Measurements from ENCODE around the gene KLF1. TPM values are rescaled to one million over a fixed set of nuclear protein-coding genes. Genes with fewer than 3 reads are reported as not detected.
"Not testable (repeated sequence)": the region's sequence is repeated elsewhere in the genome, so short reads cannot be mapped to it uniquely, and the experiment has no call there.

Gene KLF1
- total RNA-seq, 1 experiment from 2014 or later, result 0.22 TPM

- Histone ChIP-seq H3K9me2 (ENCODE audit: insufficient read depth) (no peaks in the 10 kb centered on the region), H3F3A (ENCODE audit: insufficient read depth, low read depth) (peaks cover 9% of the 10 kb centered on the region; the same call in 1 of the 2 replicates), H3K4me3 (no peak overlapping the region), H3K36me3 (ENCODE audit: low read depth) (no peaks in the 10 kb centered on the region), H4K20me1 (ENCODE audit: insufficient read depth) (no peaks in the 10 kb centered on the region), H3K27ac (no peak overlapping the region), H3K9me3 (ENCODE audit: insufficient read depth, low read depth) (no peaks in the 10 kb centered on the region), H3K4me2 (no peak overlapping the region), H3K27me3 (ENCODE audit: insufficient read depth, low read depth) (no peaks in the 10 kb centered on the region), H3K4me1 (replicated peaks; ENCODE audit: insufficient read depth) (no peaks in the 10 kb centered on the region), H3K79me2 (ENCODE audit: low read depth) (no peaks in the 10 kb centered on the region), H2AFZ (no peak overlapping the region)
- DNase-seq, result no peak
- intact Hi-C loops (cut with micrococcal nuclease; ENCODE audit: unreplicated experiment), result no loop called here
- ChIA-PET CTCF (no interaction called here), POLR2A (ENCODE audit: unreplicated experiment) (no interaction called here)
- TF ChIP-seq EZH2 (IDR thresholded peaks at IDR 0.05; ENCODE audit: low read depth) (no peak), CTCF (conservative IDR thresholded peaks at IDR 0.05) (no peak)
- BruUV-seq (replicated peaks), result no TSS peak
Measured at GRCh38 chr19:12858041-12858928, 28.7 kb downstream of the KLF1 start.

GRCh38 chr19:12856653-12857052, 30.3 kb downstream of the KLF1 start:
- Histone ChIP-seq H3K27me3 (ENCODE audit: insufficient read depth, low read depth) (no peaks in the 10 kb centered on the region), H3K27ac (no peak overlapping the region), H3K4me3 (no peak overlapping the region), H4K20me1 (ENCODE audit: insufficient read depth) (no peaks in the 10 kb centered on the region), H3F3A (ENCODE audit: insufficient read depth, low read depth) (peaks cover 6% of the 10 kb centered on the region; the same call in 1 of the 2 replicates), H3K9me2 (ENCODE audit: insufficient read depth) (no peaks in the 10 kb centered on the region), H2AFZ (no peak overlapping the region), H3K79me2 (ENCODE audit: low read depth) (no peaks in the 10 kb centered on the region), H3K4me1 (replicated peaks; ENCODE audit: insufficient read depth) (no peaks in the 10 kb centered on the region), H3K36me3 (ENCODE audit: low read depth) (no peaks in the 10 kb centered on the region), H3K9me3 (ENCODE audit: insufficient read depth, low read depth) (no peaks in the 10 kb centered on the region), H3K4me2 (no peak overlapping the region)
- intact Hi-C loops (cut with micrococcal nuclease; ENCODE audit: unreplicated experiment), result no loop called here
- POLR2A ChIA-PET (ENCODE audit: unreplicated experiment), result no interaction called here
- TF ChIP-seq CTCF (conservative IDR thresholded peaks at IDR 0.05), result no peak
- no peak for TF ChIP-seq EZH2 (IDR thresholded peaks at IDR 0.05; ENCODE audit: low read depth)
- CTCF ChIA-PET, result interaction anchor here (0.7 kb wide), 1 partner anchor 212 kb away, joined by 5 read pairs; no protein-coding TSS in a partner anchor
- DNase-seq, result no peak
- no TSS peak for BruUV-seq (replicated peaks)

GRCh38 chr19:12847159-12848139, 39.6 kb downstream of the KLF1 start:
- no peak overlapping the region for H3K27ac ChIP-seq
- peak overlapping the region; percentile 84 for H3K4me2 ChIP-seq
- no peaks in the 10 kb centered on the region for H3K36me3 ChIP-seq (ENCODE audit: low read depth)
- H4K20me1 ChIP-seq (ENCODE audit: insufficient read depth), result no peaks in the 10 kb centered on the region
- H3K4me1 ChIP-seq (replicated peaks; ENCODE audit: insufficient read depth), result 0 out of 2 replicates have a peak, but pooled peaks cover 3% of the 10 kb centered on the region
- intact Hi-C loops (cut with micrococcal nuclease; ENCODE audit: unreplicated experiment), result loop anchor here (1.0 to 2.0 kb wide), 2 partner anchors 51 to 81 kb away; no protein-coding TSS in a partner anchor
- H3K9me3 ChIP-seq (ENCODE audit: insufficient read depth, low read depth), result no peaks in the 10 kb centered on the region
- no peaks in the 10 kb centered on the region for H3K79me2 ChIP-seq (ENCODE audit: low read depth)
- peak; percentile 76 to 92 for DNase-seq
- CTCF ChIA-PET, result interaction anchor here (0.5 to 1.5 kb wide), 12 partner anchors 19 to 169 kb away, joined by 3 to 14 read pairs (median 4); partner anchors contain the start of genes DNASE2 and GCDH
- peak overlapping the region; percentile 49; the same call in 1 of the 2 replicates for H3K4me3 ChIP-seq
- no TSS peak for BruUV-seq (replicated peaks)
- H3K27me3 ChIP-seq (ENCODE audit: insufficient read depth, low read depth), result no peaks in the 10 kb centered on the region
- peak overlapping the region; percentile 84 for H2AFZ ChIP-seq
- peaks cover 12% of the 10 kb centered on the region; the same call in 1 of the 2 replicates for H3F3A ChIP-seq (ENCODE audit: insufficient read depth, low read depth)
- POLR2A ChIA-PET (ENCODE audit: unreplicated experiment), result interaction anchor here (0.5 to 0.7 kb wide), 2 partner anchors 52 to 447 kb away, joined by 3 to 10 read pairs; partner anchors contain the start of gene ZNF799
- peak; percentile 99 for TF ChIP-seq CTCF (conservative IDR thresholded peaks at IDR 0.05)
- TF ChIP-seq EZH2 (IDR thresholded peaks at IDR 0.05; ENCODE audit: low read depth), result no peak
- no peaks in the 10 kb centered on the region for H3K9me2 ChIP-seq (ENCODE audit: insufficient read depth)

- not testable (repeated sequence) for H3K9me3 ChIP-seq (ENCODE audit: insufficient read depth, low read depth); H3K4me2 ChIP-seq; DNase-seq; H3K4me3 ChIP-seq; H2AFZ ChIP-seq; H3K27ac ChIP-seq; H3K36me3 ChIP-seq (ENCODE audit: low read depth); BruUV-seq (replicated peaks); H3K4me1 ChIP-seq (replicated peaks; ENCODE audit: insufficient read depth); H3K27me3 ChIP-seq (ENCODE audit: insufficient read depth, low read depth); H3K9me2 ChIP-seq (ENCODE audit: insufficient read depth); H4K20me1 ChIP-seq (ENCODE audit: insufficient read depth); H3K79me2 ChIP-seq (ENCODE audit: low read depth)
- ChIA-PET POLR2A (ENCODE audit: unreplicated experiment) (interaction anchor here (0.5 to 0.7 kb wide), 3 partner anchors 128 to 1692 kb away, joined by 4 to 10 read pairs (median 9); partner anchors contain the start of gene ZNF799), CTCF (interaction anchor here (0.5 to 1.5 kb wide), 3 partner anchors 80 to 1522 kb away, joined by 3 to 10 read pairs (median 5); no protein-coding TSS in a partner anchor)
- peaks cover 14% of the 10 kb centered on the region; the same call in 1 of the 2 replicates for H3F3A ChIP-seq (ENCODE audit: insufficient read depth, low read depth)
- intact Hi-C loops (cut with micrococcal nuclease; ENCODE audit: unreplicated experiment), result loop anchor here (1.0 to 2.0 kb wide), 2 partner anchors 50 to 80 kb away; no protein-coding TSS in a partner anchor
Measured at GRCh38 chr19:12846613-12847012, 40.4 kb downstream of the KLF1 start.

Measured in PC-9 (cell line).